HK-2 (cell line): ENCODE results near the gene RCAN3.

Experiments
- DNase-seq: peaks from one replicate; pipeline ENCODE4 v3.0.0-alpha.2; 2018; ENCODE audit not compliant: unreplicated experiment

Gene RCAN3

DNA sequence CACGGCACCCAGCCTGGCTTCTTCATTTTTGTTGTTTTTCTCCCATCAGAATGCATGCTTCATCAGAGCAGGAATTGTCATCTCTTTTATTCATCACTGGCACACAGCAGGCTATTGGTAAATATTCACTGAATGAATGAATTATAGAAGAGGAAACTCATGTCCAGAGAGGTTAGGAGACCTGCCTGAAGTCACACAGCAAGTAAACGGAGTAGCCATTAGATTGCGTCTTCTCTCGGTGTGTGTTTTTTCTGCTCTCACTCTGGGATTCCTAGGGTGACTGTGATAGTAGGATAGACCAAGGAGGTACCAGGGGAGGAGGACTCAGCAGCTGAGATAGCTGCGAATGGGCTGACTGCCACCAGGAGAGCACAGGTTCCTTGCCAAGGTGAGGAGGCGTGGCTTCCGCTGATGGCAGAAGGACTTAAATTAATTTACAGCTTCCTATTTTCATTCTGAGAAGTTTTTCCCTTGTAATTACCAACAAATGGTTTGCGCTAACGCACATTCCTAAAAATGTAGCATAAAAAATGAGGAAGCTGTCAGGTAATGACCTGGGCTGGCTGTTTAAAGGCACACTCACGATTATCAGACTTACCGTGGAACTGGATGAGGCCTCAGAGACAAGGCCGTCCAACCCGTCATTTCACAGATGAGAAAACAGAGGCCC is 48.8 kb downstream of the RCAN3 start:
- DNase-seq = no peak

DNA sequence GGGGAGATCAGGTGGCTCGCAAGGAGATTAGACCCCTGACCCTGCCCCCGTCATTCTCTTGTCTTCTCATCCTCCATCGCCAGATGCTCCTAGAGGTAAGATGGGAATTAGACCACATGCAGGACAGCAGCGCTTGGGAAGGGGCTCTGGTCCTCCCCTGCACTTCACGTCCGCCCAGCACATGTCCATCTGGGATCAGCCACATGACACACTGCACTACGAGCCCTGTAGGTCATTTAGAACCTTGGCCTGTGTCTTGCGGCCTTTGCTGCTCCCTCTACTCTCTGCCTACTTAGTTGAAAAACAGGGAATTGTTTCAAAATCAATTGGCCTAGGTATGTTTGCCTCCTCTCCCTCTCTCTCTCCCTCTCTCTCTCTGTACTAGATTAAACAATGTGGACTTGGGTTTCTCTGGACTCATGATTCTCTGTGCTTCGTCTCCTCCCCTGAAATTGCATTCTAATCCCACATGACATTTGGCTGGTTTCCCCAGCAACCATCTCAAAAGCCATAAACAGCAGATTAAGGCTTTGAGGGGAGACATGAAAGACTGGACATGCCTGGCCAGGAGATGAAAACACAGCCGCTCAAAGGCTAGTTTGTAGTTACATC is 49.4 kb downstream of the RCAN3 start:
- no peak for DNase-seq

DNA sequence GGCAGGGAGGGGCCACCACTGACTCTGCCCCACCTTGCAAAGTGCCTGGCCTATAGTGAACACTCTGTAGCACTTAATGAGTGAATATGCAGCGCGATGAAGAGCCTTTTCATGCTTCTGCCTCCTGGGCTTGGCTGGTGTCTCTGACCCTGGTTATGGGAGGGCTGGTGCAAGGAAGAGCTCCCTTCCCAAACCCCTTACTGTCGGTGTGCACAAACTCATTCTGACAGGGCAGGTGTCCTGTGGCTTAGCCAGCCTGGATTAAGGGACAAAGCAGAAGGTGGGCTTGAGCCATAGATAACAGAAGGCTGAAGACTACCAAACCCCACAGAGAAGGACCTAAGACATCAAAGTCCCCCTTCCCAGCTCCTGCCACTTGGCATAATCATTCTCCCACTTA is 51.3 kb downstream of the RCAN3 start:
- no peak for DNase-seq

DNA sequence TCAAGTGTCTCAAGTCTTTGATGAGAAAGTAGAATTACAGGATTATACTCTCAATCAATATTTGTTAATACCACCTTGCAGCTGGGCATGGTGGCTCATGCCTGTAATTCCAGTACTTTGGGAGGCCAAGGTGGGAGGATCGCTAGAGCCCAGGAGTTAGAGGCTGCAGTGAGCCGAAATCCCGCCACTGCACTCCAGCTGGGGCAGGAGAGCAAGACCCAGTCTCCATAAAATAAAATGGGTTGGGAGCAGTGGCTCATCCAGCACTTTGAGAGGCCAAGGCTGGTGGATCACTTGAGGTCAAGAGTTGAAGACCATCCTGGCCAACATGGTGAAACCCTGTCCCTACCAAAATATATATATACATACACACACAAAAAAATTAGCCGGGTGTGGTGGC is 52.1 kb downstream of the RCAN3 start:
- no peak for DNase-seq

DNA sequence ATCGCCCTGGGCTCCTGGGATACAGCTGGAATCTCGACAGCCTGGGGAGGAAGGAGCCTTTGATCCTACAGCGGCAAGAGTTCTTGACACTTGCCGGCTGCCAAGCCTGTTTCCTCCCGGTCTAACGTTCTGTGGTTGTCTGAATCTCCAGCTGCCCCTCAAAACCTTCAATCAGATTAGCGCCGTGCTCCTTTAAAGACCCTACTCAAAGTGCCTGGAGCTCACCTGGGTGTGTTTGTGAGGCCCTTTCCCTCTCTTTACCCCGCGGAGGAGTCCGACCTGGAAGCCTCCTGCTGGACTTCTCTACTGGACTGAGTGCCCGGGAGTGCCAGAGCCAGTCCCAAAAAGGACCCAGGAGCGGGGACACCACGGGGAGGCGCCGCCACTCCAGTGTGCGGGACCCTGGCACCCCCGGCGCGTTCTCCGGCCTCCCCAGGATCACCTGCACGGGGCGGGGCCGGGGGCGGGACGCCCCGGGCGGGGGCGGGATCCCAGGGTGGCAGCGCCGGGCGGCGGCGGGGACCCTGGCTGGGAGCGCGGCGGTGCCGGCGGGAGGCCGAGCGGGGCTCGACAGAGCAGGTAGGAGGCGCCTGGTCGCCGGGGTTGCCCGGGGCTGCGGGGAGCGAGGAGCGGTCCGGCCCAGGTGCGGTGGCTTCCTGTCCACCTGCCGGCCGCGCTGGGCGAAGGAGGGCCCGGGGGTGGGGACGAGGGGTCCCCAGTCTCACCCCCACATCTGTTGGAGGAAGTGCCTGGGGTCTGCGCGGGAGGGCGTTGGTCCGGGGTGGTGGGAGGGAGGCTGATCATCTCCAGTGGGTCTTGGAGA is 53.2 kb downstream of the RCAN3 start, which contains the start of gene NCMAP:
NCMAP (plus strand) TSS at position 497 of the 823 bp plus-strand sequence. CDS start 39,344 bp downstream, outside the sequence.
- DNase-seq = no peak

DNA sequence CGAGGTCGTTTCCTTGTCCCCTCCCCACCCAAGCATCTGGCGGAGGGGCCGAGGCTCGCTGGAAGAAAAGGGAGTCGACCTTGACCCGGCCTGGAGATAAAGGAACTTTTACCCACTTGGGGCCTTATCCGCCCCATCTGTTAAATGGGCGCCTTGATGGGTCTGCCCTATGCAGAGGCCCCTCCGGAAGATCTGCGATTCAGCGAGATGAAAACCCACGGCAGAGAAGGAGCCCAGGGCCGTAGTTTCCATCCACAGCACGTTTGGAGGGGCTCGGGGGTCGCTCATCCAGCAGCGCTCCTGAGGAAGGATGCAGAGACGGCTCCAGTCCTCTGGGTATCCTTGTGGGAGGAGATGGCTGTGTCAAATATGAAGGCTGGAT is 53.8 kb downstream of the RCAN3 start:
- DNase-seq = no peak

DNA sequence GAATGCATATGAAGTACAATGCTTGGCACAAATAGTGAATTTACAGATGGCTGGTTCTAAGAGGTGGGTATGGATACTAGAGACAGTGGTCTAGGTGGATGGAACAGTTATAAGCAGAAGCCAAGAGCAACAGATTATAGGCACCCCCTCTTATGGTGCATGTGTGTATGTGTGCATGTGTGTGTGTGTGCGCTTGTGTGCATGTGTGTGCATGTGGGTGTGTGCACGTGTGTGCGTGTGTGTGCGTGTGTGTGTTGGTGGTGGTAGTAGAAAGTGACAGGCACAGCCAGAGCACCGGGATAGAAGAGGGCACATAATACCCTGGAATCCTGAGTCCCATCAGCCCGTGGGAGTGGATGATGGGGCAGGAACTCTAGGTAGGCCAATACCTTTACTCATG is 54.6 kb downstream of the RCAN3 start:
- no peak for DNase-seq

DNA sequence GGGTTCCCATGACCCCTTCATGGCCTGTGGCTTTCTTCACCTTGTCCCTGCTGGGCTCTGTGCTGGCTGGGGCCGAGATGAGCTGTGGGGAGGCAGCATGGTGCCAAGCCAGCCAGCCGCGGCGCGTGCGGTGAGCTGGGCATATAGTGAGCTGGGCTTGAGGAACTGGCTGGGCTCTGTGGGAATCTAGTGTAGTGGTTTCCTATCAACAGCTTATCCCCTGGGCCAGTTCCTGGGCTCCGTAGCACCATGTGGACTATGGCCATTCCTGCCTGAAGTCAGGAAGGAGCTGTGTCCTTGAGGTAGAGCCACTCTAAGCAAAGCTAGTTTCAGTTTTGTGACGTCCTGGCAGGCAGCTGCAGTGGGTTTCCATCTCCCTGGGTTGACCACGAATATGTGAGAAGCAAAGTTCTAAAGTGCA is 55.1 kb downstream of the RCAN3 start:
- no peak for DNase-seq

DNA sequence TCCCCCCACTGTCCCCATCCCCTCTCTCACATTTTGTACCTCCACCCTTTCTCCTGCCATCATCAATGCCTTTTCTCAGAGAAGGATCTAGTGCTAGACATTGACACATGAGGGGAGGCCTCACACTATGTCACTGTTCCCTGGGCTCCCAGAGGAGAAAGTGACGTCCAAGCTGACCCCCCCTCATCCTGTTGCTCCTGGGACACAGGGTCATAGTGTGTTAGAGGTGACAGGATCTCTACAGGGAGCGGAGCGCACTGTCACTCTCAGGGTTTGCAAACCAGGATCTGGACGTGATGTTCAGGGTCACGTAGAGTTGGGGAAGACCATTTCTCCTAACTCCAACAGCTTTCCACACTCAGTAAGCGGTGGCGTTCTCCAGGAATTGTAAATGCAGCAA is 55.8 kb downstream of the RCAN3 start:
- no peak for DNase-seq

DNA sequence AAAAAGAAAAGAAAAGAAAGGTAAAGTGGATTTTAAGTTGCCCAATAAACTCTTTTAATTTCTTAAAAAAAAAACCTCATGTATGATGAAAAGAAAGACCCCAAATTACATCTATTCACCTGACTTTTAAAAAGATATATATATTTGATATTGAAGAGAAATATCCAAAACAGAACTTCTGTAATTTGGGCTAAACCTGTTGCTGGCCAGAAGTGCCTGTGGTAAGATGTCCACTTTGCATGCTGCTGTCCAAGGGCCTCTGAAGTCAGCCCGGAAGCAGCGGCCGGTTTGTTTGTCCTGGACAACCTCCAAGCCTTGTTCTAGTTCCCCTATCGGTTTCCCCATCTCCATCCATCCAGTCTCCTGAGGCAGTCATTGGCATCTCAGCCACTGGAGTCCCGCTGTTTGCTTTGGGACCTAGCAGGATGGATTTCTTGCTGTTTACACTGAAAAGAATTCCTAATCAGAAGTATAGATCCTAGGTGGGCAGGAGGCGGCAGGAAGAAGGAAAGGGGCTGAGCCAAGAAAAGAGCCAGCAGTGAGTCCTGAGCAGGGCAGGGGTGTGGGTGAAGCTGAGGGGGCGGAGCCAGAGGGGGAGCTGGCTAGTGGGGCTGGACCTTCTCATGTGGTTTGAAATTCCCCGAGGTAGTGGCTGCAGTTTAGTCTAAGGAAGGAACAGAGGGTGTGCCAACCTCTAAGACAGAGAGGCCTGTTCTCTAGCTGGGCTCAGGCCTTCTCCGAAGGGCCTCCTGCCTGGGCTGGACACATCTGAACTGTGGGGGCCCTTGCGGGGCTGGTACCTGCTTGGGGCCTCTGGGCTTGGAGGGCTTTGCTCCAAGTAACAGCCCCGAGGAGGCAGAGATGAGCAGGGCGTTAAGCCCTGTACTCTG is 56.5 kb downstream of the RCAN3 start:
- DNase-seq = peak; percentile 56

DNA sequence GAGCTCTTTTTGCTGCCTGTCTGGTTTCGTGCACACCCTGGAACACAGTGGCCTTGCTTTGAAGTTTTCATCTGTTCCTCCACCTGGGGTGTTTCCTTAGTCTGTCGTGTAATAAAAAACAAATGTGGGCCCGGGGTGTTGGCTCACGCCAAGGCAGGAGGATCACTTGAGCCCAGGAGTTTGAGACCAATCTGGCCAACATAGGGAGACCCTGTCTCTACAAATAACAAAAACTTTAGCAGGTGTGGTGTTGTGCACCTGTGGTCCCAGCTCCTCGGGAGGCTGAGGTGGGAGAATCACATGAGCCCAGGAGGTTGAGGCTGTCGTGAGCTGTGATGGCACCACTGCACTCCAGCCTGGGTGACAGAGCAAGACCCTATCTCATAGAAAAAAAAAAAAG is 57.7 kb downstream of the RCAN3 start:
- no peak for DNase-seq

DNA sequence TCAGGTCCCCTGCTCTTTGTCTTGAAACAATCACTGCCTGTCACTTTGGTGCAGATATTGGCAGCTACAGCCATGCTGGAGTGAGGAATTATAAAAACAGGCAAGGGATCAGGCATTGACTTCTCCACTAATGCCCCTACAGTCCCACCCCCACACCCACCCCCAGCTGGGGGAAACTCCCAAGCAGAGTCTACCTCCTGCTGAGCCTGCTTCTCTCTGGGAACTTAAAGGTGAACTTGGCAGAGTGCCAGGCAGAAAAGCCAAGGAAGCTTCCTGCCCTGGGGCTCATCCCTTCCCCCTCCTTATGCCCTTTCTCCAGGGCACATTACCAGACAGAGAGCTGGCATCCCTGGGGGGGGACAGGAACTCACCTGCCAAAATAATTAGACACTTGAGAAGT is 60.0 kb downstream of the RCAN3 start:
- peak; percentile 60 for DNase-seq

DNA sequence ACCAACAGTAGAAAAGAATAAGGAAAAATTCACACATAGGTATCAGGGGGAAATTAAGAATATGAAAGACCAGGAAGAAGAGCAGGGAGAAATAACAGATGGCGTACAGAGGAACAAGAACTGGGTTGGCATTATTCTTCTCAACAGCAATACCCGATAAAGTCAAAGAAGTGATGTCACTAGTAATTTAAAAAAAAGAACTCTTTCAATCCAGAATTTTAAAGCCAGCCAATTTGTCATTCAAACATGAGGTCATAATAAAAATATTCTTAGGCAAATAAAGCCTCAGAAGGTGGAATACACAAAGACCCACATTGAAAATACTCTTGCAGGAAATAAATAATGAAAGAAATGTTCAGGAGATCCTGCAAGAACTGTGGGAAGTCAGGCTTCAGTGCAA is 62.1 kb downstream of the RCAN3 start:
- no peak for DNase-seq

DNA sequence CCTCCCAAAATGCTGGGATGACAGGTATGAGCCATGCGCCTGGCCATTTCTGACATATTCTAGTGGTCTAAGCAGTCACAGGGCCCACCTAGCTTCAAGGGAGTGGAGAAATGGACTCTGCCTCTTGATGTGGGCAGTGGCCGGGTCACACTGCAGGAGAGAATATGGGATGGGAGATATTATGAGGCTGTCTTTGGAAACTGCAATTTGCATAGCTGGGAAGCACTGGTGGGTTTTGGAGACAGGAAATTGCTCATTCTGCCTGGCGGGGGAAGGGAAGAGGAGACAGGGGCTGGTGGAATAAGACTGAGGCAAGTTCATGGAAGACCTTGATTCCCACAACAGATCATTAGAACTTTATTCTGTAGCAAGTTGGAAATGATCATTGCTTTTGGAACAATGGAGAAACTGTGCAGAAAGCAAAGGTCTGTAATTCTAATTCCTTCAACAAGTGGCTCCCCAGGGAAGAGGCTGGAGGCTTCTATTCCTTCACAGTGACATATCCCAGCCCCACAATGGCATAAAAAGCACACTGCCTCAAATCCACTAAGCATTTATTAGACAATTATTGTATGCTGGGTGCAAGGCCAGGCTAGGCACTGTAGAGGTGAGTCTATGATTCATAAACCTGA is 63.7 kb downstream of the RCAN3 start:
- peak; percentile 26 for DNase-seq

DNA sequence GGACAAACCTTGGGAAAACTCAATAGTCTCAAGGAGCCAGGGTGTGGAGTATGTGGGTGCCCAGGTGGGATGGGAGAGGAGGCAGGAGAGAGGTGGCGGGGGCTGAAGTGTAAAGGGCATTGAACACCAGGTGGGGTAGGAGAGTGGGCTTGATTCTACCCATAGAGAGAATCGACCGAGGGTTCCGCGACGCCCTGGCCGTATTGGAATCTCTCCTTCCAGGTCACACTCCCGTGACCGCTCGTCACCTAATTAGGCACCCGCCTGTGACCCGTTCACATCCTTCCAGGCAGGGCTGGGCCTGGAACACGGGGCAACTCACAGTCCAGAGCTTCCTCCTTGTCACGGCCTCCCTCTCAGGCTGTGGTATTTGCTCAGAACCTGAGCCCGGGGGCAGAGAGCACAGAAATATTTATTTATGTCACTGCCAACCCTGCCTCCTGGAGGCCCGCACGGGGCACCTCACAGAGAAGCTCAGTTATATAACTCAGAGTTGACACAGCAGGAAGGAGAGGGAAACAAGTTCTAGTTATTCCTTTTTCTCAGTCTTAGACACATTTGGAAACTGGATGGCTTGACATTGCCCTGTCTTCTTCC is 65.3 kb downstream of the RCAN3 start:
- no peak for DNase-seq

DNA sequence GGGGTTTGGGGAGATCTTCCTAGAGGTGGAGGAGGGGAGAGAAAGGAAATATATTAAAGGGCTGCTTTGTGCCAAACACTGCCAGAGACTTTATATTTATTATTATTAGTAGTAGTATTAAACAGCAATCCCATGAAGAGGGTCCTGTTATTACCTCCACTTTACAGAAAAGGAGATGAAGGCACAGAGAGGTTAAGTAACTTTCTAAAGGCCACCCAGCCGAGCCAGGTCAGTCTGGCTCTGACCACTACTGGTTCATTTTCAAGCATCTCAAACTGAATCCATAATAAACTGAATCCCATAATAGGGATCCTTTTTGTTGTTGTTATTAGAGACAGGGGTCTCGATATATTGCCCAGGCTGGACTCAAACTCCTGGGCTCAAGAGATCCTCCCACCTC is 65.8 kb downstream of the RCAN3 start:
- no peak for DNase-seq

DNA sequence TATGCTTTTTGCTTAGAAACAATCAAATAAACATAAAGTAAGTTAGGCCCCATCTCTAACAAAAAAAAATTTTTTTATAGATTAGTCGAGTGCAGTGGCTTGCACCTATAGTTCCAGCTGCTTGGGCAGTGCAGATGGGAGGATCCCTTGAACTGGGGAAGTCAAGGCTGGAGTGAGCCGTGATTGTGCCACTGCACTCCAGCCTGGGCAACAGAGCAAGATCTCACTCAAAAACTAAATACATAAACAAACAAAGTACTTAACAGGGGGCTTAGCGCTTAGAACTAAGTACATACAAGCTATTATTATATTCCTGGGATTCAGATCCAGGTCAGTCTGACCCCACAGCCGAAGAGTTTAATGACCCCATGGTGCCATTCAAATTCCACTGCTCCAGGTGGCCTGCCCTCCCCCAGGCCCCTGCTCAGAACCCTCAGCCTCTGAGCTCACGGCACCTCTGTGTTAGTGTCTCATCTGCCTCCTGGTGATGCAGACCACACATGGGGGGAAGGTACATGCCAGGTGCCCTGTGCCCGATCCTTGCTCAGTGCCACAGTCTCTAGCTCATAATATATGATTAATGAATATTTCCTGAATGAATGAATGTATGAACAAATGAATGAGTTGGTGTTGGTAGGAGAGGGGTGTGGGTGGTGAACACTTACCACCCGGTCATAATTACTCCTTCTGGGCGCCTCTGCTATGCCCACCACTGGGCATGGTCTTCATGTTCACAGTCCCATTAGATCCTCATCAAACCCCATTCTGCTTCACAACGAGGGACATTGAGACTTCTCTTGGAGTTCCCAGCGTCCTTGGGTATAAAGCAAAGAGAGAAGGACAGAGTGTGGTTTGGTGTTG is 67.9 kb downstream of the RCAN3 start:
- no peak for DNase-seq

DNA sequence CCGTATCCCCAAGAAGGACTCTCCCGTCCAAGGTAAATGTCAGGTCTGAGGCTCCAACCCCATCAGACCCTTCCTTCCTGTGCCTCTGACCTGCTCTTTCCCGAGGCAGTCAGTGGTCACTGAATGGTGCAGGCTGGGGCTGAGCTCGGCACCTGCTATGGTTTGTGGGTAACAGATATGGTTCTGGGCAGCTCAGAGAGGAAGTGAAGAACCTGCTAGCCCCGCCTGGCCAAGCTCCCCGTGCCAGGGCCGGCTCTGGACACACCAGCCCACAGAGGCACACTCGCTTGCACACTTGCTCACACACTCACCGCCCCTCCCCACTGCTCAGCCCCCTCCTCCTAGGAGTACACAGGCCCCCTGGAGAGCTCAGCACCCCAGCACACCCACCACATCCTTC is 69.7 kb downstream of the RCAN3 start:
- no peak for DNase-seq

DNA sequence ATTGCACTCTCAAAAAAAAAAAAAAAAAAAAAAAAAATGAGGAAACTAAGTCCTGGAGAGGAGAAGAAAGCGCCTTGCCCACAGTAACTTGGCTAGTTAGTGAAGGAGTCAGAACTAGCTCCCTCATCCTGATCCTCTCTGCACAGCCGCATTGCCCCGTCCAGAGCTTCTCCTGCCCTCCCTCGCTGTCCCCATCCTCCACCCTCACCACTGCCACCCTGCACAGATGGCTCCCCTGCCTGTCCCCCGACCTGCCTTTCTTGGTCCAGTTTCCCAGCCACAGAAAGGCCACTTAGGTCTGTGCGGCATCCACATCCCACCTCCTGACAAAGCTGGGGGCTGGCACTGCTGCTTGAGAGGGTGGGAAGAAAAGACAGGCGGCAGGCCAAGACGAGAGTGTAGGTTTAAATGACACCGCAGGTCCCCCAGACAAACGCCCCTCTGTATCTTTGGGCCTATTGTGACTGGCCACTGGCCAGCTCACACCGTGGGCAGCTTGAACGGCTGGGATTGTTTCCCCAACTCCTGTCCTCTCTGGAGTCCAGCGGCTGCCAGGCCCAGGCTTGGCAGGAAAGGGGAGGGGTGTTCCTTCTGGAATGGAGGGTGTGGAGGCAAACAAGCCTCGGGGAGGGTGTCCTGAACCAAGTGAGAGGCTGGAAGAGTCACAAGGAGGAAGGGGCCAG is 73.4 kb downstream of the RCAN3 start:
- DNase-seq = no peak

DNA sequence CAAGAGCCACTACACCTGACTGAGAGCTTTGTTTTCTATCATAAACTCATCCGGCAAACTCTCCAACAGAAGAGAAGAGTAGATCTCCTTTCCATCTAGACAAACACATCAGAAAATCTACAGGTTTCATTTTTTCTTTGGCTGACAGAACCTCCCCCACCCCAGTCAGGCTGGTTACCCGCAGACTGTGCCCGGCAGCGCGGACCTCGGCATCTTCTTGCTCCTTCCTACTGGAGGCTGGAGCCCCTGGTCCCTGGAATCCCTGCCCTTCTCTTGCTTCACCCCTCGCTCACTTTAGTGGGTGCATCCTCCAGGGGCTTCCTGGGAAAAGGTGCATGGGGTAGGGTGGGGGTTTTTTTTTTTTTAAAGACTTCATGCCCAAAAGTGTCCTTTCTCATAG is 76.2 kb downstream of the RCAN3 start:
- no peak for DNase-seq
